GM21528 (cell line): ENCODE measurements around the gene DES.

Experiments
- ATAC-seq: cut with Tn5 transposase; IDR thresholded peaks from one replicate; pipeline ENCODE4 v1.9.1; 2021; ENCODE audit warnings: mild to moderate bottlenecking, moderate library complexity; ENCODE audit not compliant: unreplicated experiment, low FRiP score

DES gene

GRCh38 chr2:219437141-219437540 lies 19.0 kb downstream of the DES start:
- ATAC-seq = no peak

- ATAC-seq = no peak
Observed at GRCh38 chr2:219437690-219438206, 19.6 kb downstream of the DES start.

- no peak for ATAC-seq
Observed at GRCh38 chr2:219438453-219438852, 20.3 kb downstream of the DES start.

GRCh38 chr2:219439506-219439905 lies 21.3 kb downstream of the DES start:
- no peak for ATAC-seq

GRCh38 chr2:219440388-219441256 lies 22.4 kb downstream of the DES start:
- no peak for ATAC-seq

- no peak for ATAC-seq
Observed at GRCh38 chr2:219441451-219442255, 23.5 kb downstream of the DES start.

- ATAC-seq = no peak
Observed at GRCh38 chr2:219442256-219443015, 24.3 kb downstream of the DES start.

- ATAC-seq = no peak
Observed at GRCh38 chr2:219443016-219443696, 25.0 kb downstream of the DES start.

GRCh38 chr2:219443697-219444023 lies 25.5 kb downstream of the DES start:
- ATAC-seq = no peak

GRCh38 chr2:219444566-219445091 lies 26.5 kb downstream of the DES start:
- ATAC-seq = no peak

GRCh38 chr2:219445220-219445640 lies 27.1 kb downstream of the DES start:
- ATAC-seq = no peak

GRCh38 chr2:219446101-219446504 lies 27.9 kb downstream of the DES start:
- ATAC-seq = no peak

GRCh38 chr2:219446689-219447088 lies 28.5 kb downstream of the DES start:
- ATAC-seq = no peak

- ATAC-seq = no peak
Observed at GRCh38 chr2:219447242-219448098, 29.3 kb downstream of the DES start.

- no peak for ATAC-seq
Observed at GRCh38 chr2:219448099-219448775, 30.1 kb downstream of the DES start.

GRCh38 chr2:219448776-219449341 lies 30.7 kb downstream of the DES start:
- ATAC-seq = no peak

GRCh38 chr2:219449609-219450008 lies 31.4 kb downstream of the DES start:
- ATAC-seq = no peak

- no peak for ATAC-seq
Observed at GRCh38 chr2:219451661-219452360, 33.6 kb downstream of the DES start.
